HEK293 (cell line): Measurements from ENCODE around the gene FCGBP.

Experiments
- CTCF ChIA-PET: fragments of 350-600 bp; formaldehyde crosslinking; extraction: SDS; loops from one replicate; lab custom pipeline; 2021; ENCODE audit warnings: antibody characterized with exemption; lab: Yijun Ruan, JAX
- POLR2A ChIA-PET: fragments of 300-600 bp; formaldehyde crosslinking; extraction: SDS; loops from one replicate; lab custom pipeline; 2020; ENCODE audit warnings: antibody characterized with exemption, inconsistent platforms; lab: Yijun Ruan, JAX
- H3K27ac ChIP-seq: fragments of 200-500 bp; sonication (Bioruptor generic); 2 replicates; pipeline ENCODE4 v1.5.1; 2014; ENCODE audit warnings: low read depth, low read length, control low read depth, inconsistent platforms; ENCODE audit errors: extremely low read depth
- H3K36me3 ChIP-seq, 2 experiments: fragments of 200-500 bp in 1 of 2; sonication (Bioruptor generic) in 1 of 2; 1 replicate in 1 of 2; 2 replicates in 1 of 2; pipeline ENCODE4 v1.5.1; 2014 to 2017; ENCODE audit warnings: inconsistent platforms in 2 of 2, low read length in 2 of 2; ENCODE audit not compliant: control insufficient read depth in 2 of 2, insufficient read depth in 1 of 2
- H3K4me1 ChIP-seq: fragments of 200-500 bp; sonication (Bioruptor generic); 2 replicates; pipeline ENCODE4 v1.5.1; 2014; ENCODE audit warnings: mild to moderate bottlenecking, low read length, inconsistent platforms; ENCODE audit not compliant: control insufficient read depth, insufficient read depth
- H3K4me3 ChIP-seq: 2 replicates; pipeline ENCODE4 v1.5.1; 2011; ENCODE audit warnings: low read depth, mild to moderate bottlenecking, control low read depth, low read length, moderate library complexity
- H3K9me3 ChIP-seq: fragments of 200-500 bp; sonication (Bioruptor generic); 2 replicates; pipeline ENCODE4 v1.5.1; 2014; ENCODE audit warnings: low read depth, low read length, inconsistent platforms; ENCODE audit not compliant: control insufficient read depth, insufficient read depth
- MYNN ChIP-seq: fragments of 450-650 bp; formaldehyde crosslinking; IDR thresholded peaks from 2 replicates; pipeline ENCODE4 v1.5.1; 2016; ENCODE audit warnings: missing biosample characterization, missing genetic modification characterization, borderline replicate concordance
- OSR2 ChIP-seq: fragments of 450-650 bp; formaldehyde crosslinking; IDR thresholded peaks from 2 replicates; pipeline ENCODE4 v1.5.1; 2016; ENCODE audit warnings: missing biosample characterization, missing genetic modification characterization
- YY2 ChIP-seq: fragments of 450-650 bp; formaldehyde crosslinking; IDR thresholded peaks from 2 replicates; pipeline ENCODE4 v1.5.1; 2016; ENCODE audit warnings: missing biosample characterization, missing genetic modification characterization
- ZFP41 ChIP-seq: fragments of 450-650 bp; formaldehyde crosslinking; IDR thresholded peaks from 2 replicates; pipeline ENCODE4 v1.5.1; 2016; ENCODE audit warnings: missing biosample characterization, missing genetic modification characterization, borderline replicate concordance
- ZNF350 ChIP-seq: fragments of 450-650 bp; formaldehyde crosslinking; IDR thresholded peaks from 2 replicates; pipeline ENCODE4 v1.5.0; 2017; ENCODE audit warnings: missing biosample characterization, mild to moderate bottlenecking, missing genetic modification characterization
- ZNF510 ChIP-seq: fragments of 450-650 bp; formaldehyde crosslinking; IDR thresholded peaks from 2 replicates; pipeline ENCODE4 v1.5.1; 2018; ENCODE audit warnings: mild to moderate bottlenecking, missing genetic modification characterization, missing biosample characterization; ENCODE audit not compliant: insufficient replicate concordance
- ZNF561 ChIP-seq: fragments of 450-650 bp; IDR thresholded peaks from 2 replicates; pipeline ENCODE4 v1.5.1; 2018; ENCODE audit warnings: missing biosample characterization, missing genetic modification characterization, borderline replicate concordance
- ZNF623 ChIP-seq: fragments of 450-650 bp; formaldehyde crosslinking; IDR thresholded peaks from 2 replicates; pipeline ENCODE4 v1.5.1; 2016; ENCODE audit warnings: missing biosample characterization, missing genetic modification characterization
- ZXDB ChIP-seq: fragments of 450-650 bp; formaldehyde crosslinking; IDR thresholded peaks from 2 replicates; pipeline ENCODE4 v1.5.1; 2016; ENCODE audit warnings: missing biosample characterization, missing genetic modification characterization
- TF ChIP-seq, protein P1 (sequence below): fragments of 450-650 bp; formaldehyde crosslinking; IDR thresholded peaks from 2 replicates; pipeline ENCODE4 v1.5.1; 2016; ENCODE audit warnings: missing biosample characterization, missing genetic modification characterization
- TF ChIP-seq, protein P2 (sequence below): fragments of 450-650 bp; formaldehyde crosslinking; IDR thresholded peaks from 2 replicates; pipeline ENCODE4 v1.5.1; 2016; ENCODE audit warnings: missing biosample characterization, missing genetic modification characterization
- TF ChIP-seq, protein P3 (sequence below): fragments of 450-650 bp; formaldehyde crosslinking; IDR thresholded peaks from 2 replicates; pipeline ENCODE4 v1.5.1; 2017; ENCODE audit warnings: missing biosample characterization, missing genetic modification characterization

FCGBP gene

GRCh38 chr19:39917561-39918182 lies 16.8 kb downstream of the FCGBP start:
- no peaks in the 10 kb centered on the region; a peak in 1 of 3 replicates for H3K36me3 ChIP-seq
- H3K4me1 ChIP-seq: no peaks in the 10 kb centered on the region
- no peak overlapping the region for H3K27ac ChIP-seq
- no peaks in the 10 kb centered on the region for H3K9me3 ChIP-seq
- no peak overlapping the region for H3K4me3 ChIP-seq
- POLR2A ChIA-PET: interaction anchor here (1.2 kb wide), 1 partner anchor 8 kb away, joined by 4 read pairs; no protein-coding TSS in a partner anchor
- TF ChIP-seq ZFP41 (tag by site-specific recombination) (no peak), ZNF350 (tag by site-specific recombination) (no peak), YY2 (no peak), ZNF561 (no peak), ZXDB (tag by site-specific recombination) (no peak), ZNF510 (no peak), MYNN (tag by site-specific recombination) (no peak)
- CTCF ChIA-PET: interaction anchor here (0.5 to 0.7 kb wide), 3 partner anchors 11 to 246 kb away, joined by 3 to 4 read pairs (median 3); no protein-coding TSS in a partner anchor

GRCh38 chr19:39916851-39917396 lies 17.5 kb downstream of the FCGBP start:
- H3K9me3 ChIP-seq: no peaks in the 10 kb centered on the region
- CTCF ChIA-PET: interaction anchor here (0.6 kb wide), 1 partner anchor 612 kb away, joined by 7 read pairs; no protein-coding TSS in a partner anchor
- no peak overlapping the region for H3K4me3 ChIP-seq
- no peaks in the 10 kb centered on the region; a peak in 1 of 3 replicates for H3K36me3 ChIP-seq
- TF ChIP-seq, protein P1, sequence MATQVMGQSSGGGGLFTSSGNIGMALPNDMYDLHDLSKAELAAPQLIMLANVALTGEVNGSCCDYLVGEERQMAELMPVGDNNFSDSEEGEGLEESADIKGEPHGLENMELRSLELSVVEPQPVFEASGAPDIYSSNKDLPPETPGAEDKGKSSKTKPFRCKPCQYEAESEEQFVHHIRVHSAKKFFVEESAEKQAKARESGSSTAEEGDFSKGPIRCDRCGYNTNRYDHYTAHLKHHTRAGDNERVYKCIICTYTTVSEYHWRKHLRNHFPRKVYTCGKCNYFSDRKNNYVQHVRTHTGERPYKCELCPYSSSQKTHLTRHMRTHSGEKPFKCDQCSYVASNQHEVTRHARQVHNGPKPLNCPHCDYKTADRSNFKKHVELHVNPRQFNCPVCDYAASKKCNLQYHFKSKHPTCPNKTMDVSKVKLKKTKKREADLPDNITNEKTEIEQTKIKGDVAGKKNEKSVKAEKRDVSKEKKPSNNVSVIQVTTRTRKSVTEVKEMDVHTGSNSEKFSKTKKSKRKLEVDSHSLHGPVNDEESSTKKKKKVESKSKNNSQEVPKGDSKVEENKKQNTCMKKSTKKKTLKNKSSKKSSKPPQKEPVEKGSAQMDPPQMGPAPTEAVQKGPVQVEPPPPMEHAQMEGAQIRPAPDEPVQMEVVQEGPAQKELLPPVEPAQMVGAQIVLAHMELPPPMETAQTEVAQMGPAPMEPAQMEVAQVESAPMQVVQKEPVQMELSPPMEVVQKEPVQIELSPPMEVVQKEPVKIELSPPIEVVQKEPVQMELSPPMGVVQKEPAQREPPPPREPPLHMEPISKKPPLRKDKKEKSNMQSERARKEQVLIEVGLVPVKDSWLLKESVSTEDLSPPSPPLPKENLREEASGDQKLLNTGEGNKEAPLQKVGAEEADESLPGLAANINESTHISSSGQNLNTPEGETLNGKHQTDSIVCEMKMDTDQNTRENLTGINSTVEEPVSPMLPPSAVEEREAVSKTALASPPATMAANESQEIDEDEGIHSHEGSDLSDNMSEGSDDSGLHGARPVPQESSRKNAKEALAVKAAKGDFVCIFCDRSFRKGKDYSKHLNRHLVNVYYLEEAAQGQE (tag by site-specific recombination): peak; percentile 96
- TF ChIP-seq, protein P2, sequence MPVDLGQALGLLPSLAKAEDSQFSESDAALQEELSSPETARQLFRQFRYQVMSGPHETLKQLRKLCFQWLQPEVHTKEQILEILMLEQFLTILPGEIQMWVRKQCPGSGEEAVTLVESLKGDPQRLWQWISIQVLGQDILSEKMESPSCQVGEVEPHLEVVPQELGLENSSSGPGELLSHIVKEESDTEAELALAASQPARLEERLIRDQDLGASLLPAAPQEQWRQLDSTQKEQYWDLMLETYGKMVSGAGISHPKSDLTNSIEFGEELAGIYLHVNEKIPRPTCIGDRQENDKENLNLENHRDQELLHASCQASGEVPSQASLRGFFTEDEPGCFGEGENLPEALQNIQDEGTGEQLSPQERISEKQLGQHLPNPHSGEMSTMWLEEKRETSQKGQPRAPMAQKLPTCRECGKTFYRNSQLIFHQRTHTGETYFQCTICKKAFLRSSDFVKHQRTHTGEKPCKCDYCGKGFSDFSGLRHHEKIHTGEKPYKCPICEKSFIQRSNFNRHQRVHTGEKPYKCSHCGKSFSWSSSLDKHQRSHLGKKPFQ: no peak
- no peaks in the 10 kb centered on the region for H3K4me1 ChIP-seq
- POLR2A ChIA-PET: no interaction called here
- no peak overlapping the region for H3K27ac ChIP-seq

DNA sequence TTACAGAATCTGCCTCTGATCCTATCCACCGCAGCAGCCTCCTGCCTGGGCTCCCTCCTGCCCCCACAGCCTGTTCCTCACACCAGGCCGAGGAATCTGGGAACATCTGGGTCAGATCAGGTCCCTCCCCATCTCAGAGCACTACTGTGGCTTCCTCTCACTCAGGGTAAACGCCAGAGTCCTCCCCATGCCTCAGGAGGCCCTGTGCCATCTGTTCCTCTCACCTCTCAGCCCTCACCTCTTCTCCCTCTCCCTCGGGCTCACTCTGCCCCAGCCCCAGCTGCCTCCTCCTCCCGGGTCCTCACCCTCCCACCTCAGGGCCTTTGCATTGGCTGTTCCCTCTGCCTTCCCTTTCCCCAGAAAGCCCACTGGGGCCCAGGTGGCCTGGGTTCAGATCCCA lies 18.2 kb downstream of the FCGBP start:
- Histone ChIP-seq H3K9me3 (no peaks in the 10 kb centered on the region; the same call in 1 of the 2 replicates), H3K36me3 (no peaks in the 10 kb centered on the region; a peak in 1 of 3 replicates), H3K4me1 (no peaks in the 10 kb centered on the region)
- CTCF ChIA-PET: interaction anchor here (0.6 kb wide), 1 partner anchor 612 kb away, joined by 7 read pairs; no protein-coding TSS in a partner anchor
- POLR2A ChIA-PET: interaction anchor here (0.7 kb wide), 1 partner anchor 83 kb away, joined by 5 read pairs; no protein-coding TSS in a partner anchor
- TF ChIP-seq, protein P3, sequence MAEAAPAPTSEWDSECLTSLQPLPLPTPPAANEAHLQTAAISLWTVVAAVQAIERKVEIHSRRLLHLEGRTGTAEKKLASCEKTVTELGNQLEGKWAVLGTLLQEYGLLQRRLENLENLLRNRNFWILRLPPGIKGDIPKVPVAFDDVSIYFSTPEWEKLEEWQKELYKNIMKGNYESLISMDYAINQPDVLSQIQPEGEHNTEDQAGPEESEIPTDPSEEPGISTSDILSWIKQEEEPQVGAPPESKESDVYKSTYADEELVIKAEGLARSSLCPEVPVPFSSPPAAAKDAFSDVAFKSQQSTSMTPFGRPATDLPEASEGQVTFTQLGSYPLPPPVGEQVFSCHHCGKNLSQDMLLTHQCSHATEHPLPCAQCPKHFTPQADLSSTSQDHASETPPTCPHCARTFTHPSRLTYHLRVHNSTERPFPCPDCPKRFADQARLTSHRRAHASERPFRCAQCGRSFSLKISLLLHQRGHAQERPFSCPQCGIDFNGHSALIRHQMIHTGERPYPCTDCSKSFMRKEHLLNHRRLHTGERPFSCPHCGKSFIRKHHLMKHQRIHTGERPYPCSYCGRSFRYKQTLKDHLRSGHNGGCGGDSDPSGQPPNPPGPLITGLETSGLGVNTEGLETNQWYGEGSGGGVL (tag by site-specific recombination): peak; percentile 59
- TF ChIP-seq OSR2 (tag by site-specific recombination) (no peak), ZNF623 (peak; percentile 81)
- TF ChIP-seq, all 188 proteins: peak for 2
- Histone ChIP-seq H3K4me3 (no peak overlapping the region), H3K27ac (no peak overlapping the region)
